Naive thymus-derived CD4-positive, alpha-beta T cell (primary cell): ENCODE data around the gene RRP9. TPM values are rescaled to one million over a fixed set of nuclear protein-coding genes. Genes with fewer than 3 reads are reported as not detected.
A peak's percentile ranks its signal among the peaks of the same experiment; 100 is the strongest.

Experiments
- ATAC-seq: fragments of 150-1000 bp; cut with Tn5 transposase; 2 replicates; pipeline ENCODE4 v1.10.0; 2021; ENCODE audit warnings: mild to moderate bottlenecking, moderate library complexity
- CTCF ChIA-PET: fragments of 350-600 bp; sonication (Branson Sonifier 250); formaldehyde crosslinking; loops from one replicate; lab custom pipeline; 2021; ENCODE audit warnings: antibody characterized with exemption; lab: Charles Lee
- POLR2A ChIA-PET: fragments of 350-600 bp; sonication (Branson Sonifier 250); formaldehyde crosslinking; loops from one replicate; lab custom pipeline; 2021; ENCODE audit warnings: antibody characterized with exemption, inconsistent platforms; lab: Charles Lee
- DNase-seq, 9 donors: peaks; one replicate each; pipeline versions ENCODE4 v3.0.0 to v3.0.0-alpha.2; 2020 to 2022; ENCODE audit warnings: mixed read lengths in 1 of 9
- H3K27ac ChIP-seq: one replicate; pipeline ENCODE4 v1.7.0; 2013; ENCODE audit warnings: mild to moderate bottlenecking, low read depth, low read length, moderate library complexity
- H3K27me3 ChIP-seq, 2 donors: one replicate each; pipeline ENCODE4 v1.7.0; 2013; ENCODE audit warnings: low read length in 2 of 2, mild to moderate bottlenecking in 2 of 2, moderate library complexity in 2 of 2; ENCODE audit not compliant: control insufficient read depth in 2 of 2, insufficient read depth in 2 of 2
- H3K36me3 ChIP-seq, 3 experiments: 1 replicate in 2 of 3; 2 replicates in 1 of 3; pipeline ENCODE4 v1.7.0; 2013; ENCODE audit warnings: low read length in 3 of 3, mild to moderate bottlenecking in 3 of 3, moderate library complexity in 1 of 3; ENCODE audit not compliant: insufficient read depth in 3 of 3, control insufficient read depth in 2 of 3
- H3K4me1 ChIP-seq, 2 donors: one replicate each; pipeline ENCODE4 v1.7.0; 2013; ENCODE audit warnings: low read length in 2 of 2, mild to moderate bottlenecking in 2 of 2, moderate library complexity in 1 of 2; ENCODE audit not compliant: control insufficient read depth in 2 of 2, insufficient read depth in 2 of 2
- H3K4me3 ChIP-seq: 2 replicates; pipeline ENCODE4 v1.7.0; 2013; ENCODE audit warnings: mild to moderate bottlenecking, low read length
- H3K9me3 ChIP-seq, 3 experiments: 1 replicate in 2 of 3; 2 replicates in 1 of 3; pipeline ENCODE4 v1.7.0; 2013; ENCODE audit warnings: low read length in 3 of 3; ENCODE audit not compliant: control insufficient read depth in 2 of 3
- H3K27ac Mint-ChIP-seq, 9 donors: one replicate each; pipeline ENCODE4 v1.8.0; 2020 to 2022; ENCODE audit warnings: mixed read lengths in 9 of 9, mild to moderate bottlenecking in 8 of 9, moderate library complexity in 5 of 9, inconsistent platforms in 2 of 9
- H3K27me3 Mint-ChIP-seq, 5 donors: one replicate each; pipeline ENCODE4 v1.8.0; 2021 to 2022; ENCODE audit warnings: mixed read lengths in 5 of 5, mild to moderate bottlenecking in 1 of 5
- H3K36me3 Mint-ChIP-seq, 5 donors: one replicate each; pipeline ENCODE4 v1.8.0; 2020 to 2022; ENCODE audit warnings: mixed read lengths in 5 of 5, mild to moderate bottlenecking in 3 of 5, inconsistent platforms in 1 of 5
- H3K4me1 Mint-ChIP-seq, 7 donors: one replicate each; pipeline ENCODE4 v1.8.0; 2020 to 2022; ENCODE audit warnings: mixed read lengths in 7 of 7, mild to moderate bottlenecking in 3 of 7, inconsistent platforms in 1 of 7
- H3K4me3 Mint-ChIP-seq, 10 donors: one replicate each; pipeline ENCODE4 v1.8.0; 2020 to 2022; ENCODE audit warnings: mild to moderate bottlenecking in 10 of 10, mixed read lengths in 10 of 10, moderate library complexity in 6 of 10, inconsistent platforms in 2 of 10
- H3K9me3 Mint-ChIP-seq, 11 donors: one replicate each; pipeline ENCODE4 v1.8.0; 2020 to 2022; ENCODE audit warnings: mixed read lengths in 11 of 11, mild to moderate bottlenecking in 4 of 11, inconsistent platforms in 1 of 11, moderate library complexity in 1 of 11
- intact Hi-C, 2 donors: fragments of 100-400 bp; cut with micrococcal nuclease; formaldehyde crosslinking; loops; one replicate each; pipeline ENCODE4 v1.15.1; 2023
- polyA plus RNA-seq, 2 donors: library from polyadenylated mRNA; unstranded; fragments of 300-500 nt; fragmentation: Illumina TruSeq; gene quantifications; one replicate each; pipeline ENCODE4 v1.2.3, GENCODE V29; 2021
- total RNA-seq, 6 experiments: library from RNA in 5 of 6; stranded (reverse) in 5 of 6; gene quantifications; 1 replicate in 5 of 6; 2 replicates in 1 of 6; pipeline ENCODE4 v1.2.3 and lab custom pipeline; 2021 to 2026

Gene RRP9
- total and polyA plus RNA-seq, 7 experiments from 2014 or later = 10.2 to 34.2 (median 18.6) TPM

DNA sequence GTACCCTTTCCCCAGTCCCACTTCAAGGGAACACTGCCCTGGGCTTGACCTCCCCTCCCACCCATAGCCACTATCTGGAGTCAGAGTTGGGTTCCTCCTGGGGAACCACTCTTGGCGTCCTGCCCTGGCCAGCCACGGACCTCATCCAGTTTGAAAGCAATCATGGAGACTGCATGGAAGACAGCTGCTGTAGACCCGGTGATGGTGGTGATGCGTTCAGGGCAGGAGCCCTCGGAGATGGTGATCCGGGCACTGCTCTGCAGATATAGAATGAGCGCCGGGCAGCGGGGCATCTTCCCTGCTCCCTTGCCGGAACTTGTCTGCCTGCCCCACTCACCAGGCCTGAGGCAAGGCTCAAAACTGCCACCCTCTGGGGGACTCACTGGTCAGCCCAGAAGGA, 18.7 kb upstream of the RRP9 start:
- H3K36me3 ChIP-seq = peaks cover 0 to 3% (median 0%) of the 10 kb centered on the region in 3 experiments
- H3K4me3 Mint-ChIP-seq = no peak overlapping the region
- H3K36me3 Mint-ChIP-seq = peaks cover 0 to 11% (median 4%) of the 10 kb centered on the region in 5 donors
- ChIA-PET CTCF (no interaction called here), POLR2A (no interaction called here)
- intact Hi-C loops = no loop called here
- H3K27ac Mint-ChIP-seq = no peak overlapping the region
- no peaks in the 10 kb centered on the region for H3K9me3 Mint-ChIP-seq
- no peak for DNase-seq
- H3K4me1 Mint-ChIP-seq = peaks cover 2 to 13% (median 9%) of the 10 kb centered on the region in 7 donors
- H3K4me3 ChIP-seq = no peak overlapping the region
- H3K9me3 ChIP-seq = no peaks in the 10 kb centered on the region
- no peak for ATAC-seq
- H3K4me1 ChIP-seq = peaks cover 0 to 7% of the 10 kb centered on the region in 2 donors
- peaks cover 0 to 18% (median 0%) of the 10 kb centered on the region in 5 donors for H3K27me3 Mint-ChIP-seq
- H3K27ac ChIP-seq = no peak overlapping the region
- peaks cover 3 to 4% of the 10 kb centered on the region in 2 donors for H3K27me3 ChIP-seq

DNA sequence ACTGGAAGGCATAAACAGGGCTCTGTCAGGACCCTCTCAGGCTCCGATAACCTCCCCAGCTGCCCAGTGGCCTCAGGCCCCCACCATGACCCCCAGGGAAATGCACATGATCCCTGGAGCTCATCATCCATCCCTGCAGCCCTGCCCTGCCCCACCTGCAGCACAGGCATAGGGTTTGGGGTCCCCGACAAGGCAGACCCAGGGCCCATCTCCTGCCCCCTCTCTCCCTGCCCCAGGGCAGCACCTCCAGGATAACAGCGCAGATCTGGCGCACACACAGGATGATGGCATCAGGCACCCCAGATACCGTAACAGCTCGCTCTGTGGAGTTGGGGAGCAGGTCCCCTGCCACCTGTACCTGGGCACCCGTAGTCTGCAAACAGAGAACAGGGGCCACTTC, 17.9 kb upstream of the RRP9 start:
- H3K27ac Mint-ChIP-seq = no peak overlapping the region
- H3K27ac ChIP-seq = no peak overlapping the region
- H3K4me3 Mint-ChIP-seq = no peak overlapping the region
- CTCF ChIA-PET = no interaction called here
- H3K4me1 ChIP-seq = peaks cover 0 to 7% of the 10 kb centered on the region in 2 donors
- H3K4me3 ChIP-seq = no peak overlapping the region
- ATAC-seq (no peak), DNase-seq (no peak)
- H3K4me1 Mint-ChIP-seq = peaks cover 0 to 6% (median 4%) of the 10 kb centered on the region in 7 donors
- H3K36me3 Mint-ChIP-seq = peaks cover 0 to 11% (median 4%) of the 10 kb centered on the region in 5 donors
- intact Hi-C loops = no loop called here
- peaks cover 3 to 4% of the 10 kb centered on the region in 2 donors for H3K27me3 ChIP-seq
- no peaks in the 10 kb centered on the region for H3K9me3 Mint-ChIP-seq
- no peaks in the 10 kb centered on the region for H3K9me3 ChIP-seq
- H3K36me3 ChIP-seq = peaks cover 0 to 3% (median 0%) of the 10 kb centered on the region in 3 experiments
- POLR2A ChIA-PET = no interaction called here
- H3K27me3 Mint-ChIP-seq = peaks cover 0 to 25% (median 0%) of the 10 kb centered on the region in 5 donors

DNA sequence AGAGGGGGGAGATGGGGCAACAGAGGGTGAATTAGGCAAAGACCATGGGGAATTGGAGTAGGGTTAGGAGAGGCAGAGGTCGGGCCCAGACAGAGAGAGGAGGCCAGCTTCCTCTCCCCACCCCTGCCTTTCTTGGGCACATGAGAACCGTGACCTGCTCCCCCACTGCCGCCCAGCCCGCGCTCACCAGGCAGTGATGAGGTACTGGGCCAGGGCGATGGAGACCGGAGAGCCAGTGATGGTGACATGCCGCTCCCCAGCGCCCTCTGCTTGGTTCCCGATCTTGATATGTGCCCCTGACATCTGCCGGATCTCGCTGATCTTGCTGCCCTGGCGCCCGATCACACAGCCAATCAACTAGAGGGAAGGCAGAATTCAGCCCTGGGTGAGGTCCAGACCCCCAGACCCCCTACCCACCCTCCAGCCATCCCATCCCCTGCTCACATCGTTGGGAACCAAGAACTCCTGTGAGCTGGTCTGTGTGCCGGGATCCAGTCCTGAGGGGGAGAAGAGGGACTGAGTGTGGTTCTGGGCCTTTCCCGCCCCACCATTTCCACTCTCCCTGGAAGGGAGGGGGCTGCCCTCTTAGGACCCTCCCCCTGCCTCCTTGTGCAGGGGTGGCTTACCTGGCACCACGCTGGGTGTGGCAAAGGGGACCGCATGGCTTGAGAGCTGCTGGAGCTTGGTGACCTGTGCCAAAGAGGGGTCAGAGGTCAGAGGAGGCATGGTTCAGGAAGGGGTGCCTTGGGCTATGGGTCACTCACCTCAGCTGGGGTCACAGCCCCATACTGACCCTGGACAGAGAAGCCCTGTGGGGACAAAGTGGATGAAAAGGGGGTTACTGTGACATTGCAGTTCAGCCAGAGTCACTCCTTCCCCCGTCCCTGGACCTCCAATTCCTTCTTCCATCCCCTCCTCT, 17.2 kb upstream of the RRP9 start:
- H3K27ac ChIP-seq = no peak overlapping the region
- Mint-ChIP-seq H3K27me3 (peaks cover 5 to 33% (median 7%) of the 10 kb centered on the region in 5 donors), H3K36me3 (peaks cover 0 to 11% (median 4%) of the 10 kb centered on the region in 5 donors), H3K4me1 (peaks cover 0 to 6% (median 3%) of the 10 kb centered on the region in 7 donors), H3K4me3 (peak overlapping the region in 2 of 10 donors; percentile 31 to 76), H3K27ac (no peak overlapping the region), H3K9me3 (no peaks in the 10 kb centered on the region)
- no peaks in the 10 kb centered on the region for H3K9me3 ChIP-seq
- intact Hi-C loops = no loop called here
- DNase-seq = no peak
- peaks cover 0 to 3% (median 0%) of the 10 kb centered on the region in 3 experiments for H3K36me3 ChIP-seq
- H3K4me1 ChIP-seq = peaks cover 0 to 7% of the 10 kb centered on the region in 2 donors
- POLR2A ChIA-PET = no interaction called here
- CTCF ChIA-PET = no interaction called here
- H3K4me3 ChIP-seq = no peak overlapping the region
- ATAC-seq = no peak
- peaks cover 3 to 4% of the 10 kb centered on the region in 2 donors for H3K27me3 ChIP-seq

DNA sequence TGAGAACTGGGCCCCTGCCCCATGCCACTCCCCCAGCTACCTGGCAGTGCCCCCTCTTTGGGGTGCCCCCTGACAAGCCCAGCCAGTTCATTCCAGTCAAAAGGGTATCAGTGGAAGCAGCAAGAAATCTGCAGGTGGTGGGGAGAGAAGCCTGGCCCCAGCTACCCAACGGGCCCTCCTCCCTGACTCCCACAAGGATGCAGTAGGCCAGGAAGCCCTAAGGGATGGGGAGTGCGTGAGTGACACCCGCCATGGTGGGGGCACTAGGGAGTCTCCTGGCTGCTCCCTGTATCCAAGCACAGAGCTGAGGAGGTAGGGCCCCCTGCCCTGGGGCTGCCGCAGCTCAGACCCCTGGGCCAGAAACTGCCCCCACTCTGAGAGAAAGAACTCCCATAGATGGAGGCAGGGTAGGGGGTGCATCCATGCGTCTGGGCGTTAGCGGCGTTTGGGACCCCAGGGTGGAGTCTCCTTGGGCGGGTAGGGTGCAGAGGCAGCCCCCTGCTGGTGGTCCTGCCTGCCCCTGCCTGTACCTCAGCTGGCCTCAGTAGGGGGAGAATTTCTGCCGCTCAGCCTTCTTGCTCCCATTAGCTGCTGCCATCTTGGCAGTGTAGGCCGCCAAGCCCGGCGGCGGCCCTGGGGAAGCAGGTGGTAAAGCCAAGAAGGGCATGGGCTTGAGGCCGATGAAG, 16.0 kb upstream of the RRP9 start:
- peaks cover 0 to 7% of the 10 kb centered on the region in 2 donors for H3K4me1 ChIP-seq
- H3K9me3 ChIP-seq = no peaks in the 10 kb centered on the region
- peaks cover 0 to 11% (median 4%) of the 10 kb centered on the region in 5 donors for H3K36me3 Mint-ChIP-seq
- no peak for DNase-seq
- no peak overlapping the region for H3K4me3 Mint-ChIP-seq
- peaks cover 16 to 40% (median 17%) of the 10 kb centered on the region in 5 donors for H3K27me3 Mint-ChIP-seq
- H3K27me3 ChIP-seq = peaks cover 3 to 4% of the 10 kb centered on the region in 2 donors
- H3K27ac Mint-ChIP-seq = no peak overlapping the region
- H3K4me1 Mint-ChIP-seq = peaks cover 0 to 6% (median 4%) of the 10 kb centered on the region in 7 donors
- H3K27ac ChIP-seq = no peak overlapping the region
- no peaks in the 10 kb centered on the region for H3K9me3 Mint-ChIP-seq
- ChIA-PET POLR2A (interaction anchor here (0.6 to 1.3 kb wide), 3 partner anchors 13 to 16 kb away, joined by 3 to 4 read pairs (median 4); partner anchors contain the start of gene ABHD14B), CTCF (interaction anchor here (0.5 to 0.6 kb wide), 2 partner anchors 187 to 1597 kb away, joined by 3 read pairs; no protein-coding TSS in a partner anchor)
- H3K36me3 ChIP-seq = peaks cover 0 to 3% (median 0%) of the 10 kb centered on the region in 3 experiments
- H3K4me3 ChIP-seq = no peak overlapping the region
- intact Hi-C loops = no loop called here
- ATAC-seq = no peak

DNA sequence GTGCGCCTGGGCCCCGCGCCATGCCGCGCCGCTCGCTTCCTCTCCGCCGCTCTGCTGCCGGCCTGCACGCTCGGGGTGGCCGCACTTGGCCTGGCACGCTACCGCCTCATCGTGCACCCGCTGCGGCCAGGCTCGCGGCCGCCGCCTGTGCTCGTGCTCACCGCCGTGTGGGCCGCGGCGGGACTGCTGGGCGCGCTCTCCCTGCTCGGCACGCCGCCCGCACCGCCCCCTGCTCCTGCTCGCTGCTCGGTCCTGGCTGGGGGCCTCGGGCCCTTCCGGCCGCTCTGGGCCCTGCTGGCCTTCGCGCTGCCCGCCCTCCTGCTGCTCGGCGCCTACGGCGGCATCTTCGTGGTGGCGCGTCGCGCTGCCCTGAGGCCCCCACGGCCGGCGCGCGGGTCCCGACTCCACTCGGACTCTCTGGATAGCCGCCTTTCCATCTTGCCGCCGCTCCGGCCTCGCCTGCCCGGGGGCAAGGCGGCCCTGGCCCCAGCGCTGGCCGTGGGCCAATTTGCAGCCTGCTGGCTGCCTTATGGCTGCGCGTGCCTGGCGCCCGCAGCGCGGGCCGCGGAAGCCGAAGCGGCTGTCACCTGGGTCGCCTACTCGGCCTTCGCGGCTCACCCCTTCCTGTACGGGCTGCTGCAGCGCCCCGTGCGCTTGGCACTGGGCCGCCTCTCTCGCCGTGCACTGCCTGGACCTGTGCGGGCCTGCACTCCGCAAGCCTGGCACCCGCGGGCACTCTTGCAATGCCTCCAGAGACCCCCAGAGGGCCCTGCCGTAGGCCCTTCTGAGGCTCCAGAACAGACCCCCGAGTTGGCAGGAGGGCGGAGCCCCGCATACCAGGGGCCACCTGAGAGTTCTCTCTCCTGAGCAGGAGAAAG, 14.4 kb upstream of the RRP9 start:
- DNase-seq = peak in 7 of 9 donors; percentile 26 to 40 (median 34)
- peak overlapping the region; percentile 44 for H3K4me3 ChIP-seq
- H3K4me1 Mint-ChIP-seq = peaks cover 0 to 6% (median 4%) of the 10 kb centered on the region in 7 donors
- H3K9me3 Mint-ChIP-seq = no peaks in the 10 kb centered on the region
- peak; percentile 77 for ATAC-seq
- CTCF ChIA-PET = no interaction called here
- intact Hi-C loops = loop anchor here in 1 of 2 donors (1.0 kb wide), 2 partner anchors 14 to 18 kb away; partner anchors contain the start of genes ABHD14B and PARP3
- H3K4me1 ChIP-seq = peaks cover 0 to 7% of the 10 kb centered on the region in 2 donors
- no peak overlapping the region for H3K27ac ChIP-seq
- peak overlapping the region; percentile 12 to 80 (median 59) for H3K4me3 Mint-ChIP-seq
- peaks cover 3 to 4% of the 10 kb centered on the region in 2 donors for H3K27me3 ChIP-seq
- peaks cover 0 to 3% (median 0%) of the 10 kb centered on the region in 3 experiments for H3K36me3 ChIP-seq
- H3K9me3 ChIP-seq = no peaks in the 10 kb centered on the region
- peaks cover 16 to 47% (median 21%) of the 10 kb centered on the region in 5 donors for H3K27me3 Mint-ChIP-seq
- POLR2A ChIA-PET = interaction anchor here (1.3 kb wide), 1 partner anchor 18 kb away, joined by 4 read pairs; the partner anchor contains the start of gene ABHD14B
- no peak overlapping the region for H3K27ac Mint-ChIP-seq
- peaks cover 0 to 10% (median 4%) of the 10 kb centered on the region in 5 donors for H3K36me3 Mint-ChIP-seq
